SK-N-MC (cell line): ENCODE data around the gene FIGLA.

Experiments used
- EZH2 ChIP-seq: fragments of 200-600 bp; sonication (generic); IDR thresholded peaks from one replicate; pipeline ENCODE4 v1.6.1; 2017; ENCODE audit warnings: antibody characterized with exemption
- FOXP2 ChIP-seq: optimal IDR thresholded peaks from 2 replicates; pipeline ENCODE3; 2011; ENCODE audit warnings: mild to moderate bottlenecking, moderate library complexity; ENCODE audit not compliant: insufficient read depth; ENCODE audit errors: extremely low read length, control extremely low read depth
- POLR2AphosphoS5 ChIP-seq: IDR thresholded peaks from 2 replicates; pipeline ENCODE4 v1.6.1; 2012; ENCODE audit warnings: mild to moderate bottlenecking, low read depth, low read length, borderline replicate concordance

DNA sequence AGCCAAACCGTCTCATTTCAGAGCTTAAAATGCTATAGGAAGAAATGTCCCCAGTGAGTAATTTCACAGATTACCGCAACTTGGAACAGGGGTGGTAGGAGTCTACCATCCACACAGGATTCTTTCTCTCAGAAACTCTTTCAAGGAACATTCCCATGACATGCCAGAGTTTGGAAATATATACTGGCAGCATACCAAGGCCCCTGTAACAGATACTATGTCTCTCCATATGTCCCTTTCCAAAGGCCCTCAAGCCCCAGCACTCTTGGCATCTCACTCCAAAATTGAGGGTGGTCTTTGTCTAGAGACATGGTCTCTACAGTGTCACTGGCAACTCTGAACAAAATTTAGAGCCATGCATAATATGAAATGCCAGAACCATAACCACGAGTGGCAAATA lies 11.0 kb downstream of the FIGLA start:
- TF ChIP-seq EZH2: no peak
- TF ChIP-seq POLR2AphosphoS5: no peak
- TF ChIP-seq FOXP2: no peak
